Activated CD4-positive, alpha-beta T cell treated with anti-CD3 and anti-CD28 coated beads for 48 hours (primary cell): ENCODE measurements around the gene PCYT1A.
"Not testable (repeated sequence)": the region's sequence is repeated elsewhere in the genome, so short reads cannot be mapped to it uniquely, and the experiment has no call there.

Source experiments
- DNase-seq: peaks from one replicate; pipeline ENCODE4 v3.0.0-alpha.2; 2020

Gene PCYT1A

DNA sequence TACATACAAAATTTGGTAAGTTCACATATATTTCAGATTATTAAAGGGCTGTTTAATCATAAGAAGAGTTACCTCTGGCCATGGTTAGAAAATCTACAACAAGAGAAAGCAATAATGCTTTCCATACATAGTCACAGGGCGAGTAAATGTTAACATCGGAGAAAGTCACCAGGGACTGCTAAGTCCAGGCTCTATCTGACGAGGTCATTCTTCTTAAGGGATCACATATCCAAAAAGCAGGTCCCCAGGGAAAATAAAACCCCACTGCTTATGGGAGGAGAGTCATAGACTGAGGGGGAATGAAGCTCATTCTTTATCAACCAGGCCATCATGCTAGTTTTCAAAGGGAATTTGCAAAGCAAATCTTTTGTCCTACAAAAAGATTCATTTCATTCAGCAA lies 3.1 kb downstream of the PCYT1A start:
- DNase-seq = no peak

DNA sequence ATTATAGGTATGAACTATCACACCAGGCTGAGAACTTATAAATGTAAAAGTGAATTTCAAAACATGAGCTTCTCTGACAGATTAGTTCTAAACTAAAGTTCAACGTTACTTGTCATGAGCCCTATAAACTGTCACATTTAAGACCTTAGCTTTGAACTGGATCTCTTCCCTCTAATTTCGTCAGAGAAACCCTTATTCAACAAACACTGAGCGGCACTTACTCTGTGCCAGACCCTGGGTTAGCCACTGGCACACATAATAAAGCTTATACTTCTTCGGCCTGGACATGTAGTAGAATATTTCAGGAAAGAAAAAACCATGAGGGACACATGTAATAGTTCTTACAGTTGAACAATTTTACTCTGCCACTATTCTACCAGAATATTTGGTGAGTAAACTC lies 5.6 kb downstream of the PCYT1A start:
- DNase-seq = no peak

DNA sequence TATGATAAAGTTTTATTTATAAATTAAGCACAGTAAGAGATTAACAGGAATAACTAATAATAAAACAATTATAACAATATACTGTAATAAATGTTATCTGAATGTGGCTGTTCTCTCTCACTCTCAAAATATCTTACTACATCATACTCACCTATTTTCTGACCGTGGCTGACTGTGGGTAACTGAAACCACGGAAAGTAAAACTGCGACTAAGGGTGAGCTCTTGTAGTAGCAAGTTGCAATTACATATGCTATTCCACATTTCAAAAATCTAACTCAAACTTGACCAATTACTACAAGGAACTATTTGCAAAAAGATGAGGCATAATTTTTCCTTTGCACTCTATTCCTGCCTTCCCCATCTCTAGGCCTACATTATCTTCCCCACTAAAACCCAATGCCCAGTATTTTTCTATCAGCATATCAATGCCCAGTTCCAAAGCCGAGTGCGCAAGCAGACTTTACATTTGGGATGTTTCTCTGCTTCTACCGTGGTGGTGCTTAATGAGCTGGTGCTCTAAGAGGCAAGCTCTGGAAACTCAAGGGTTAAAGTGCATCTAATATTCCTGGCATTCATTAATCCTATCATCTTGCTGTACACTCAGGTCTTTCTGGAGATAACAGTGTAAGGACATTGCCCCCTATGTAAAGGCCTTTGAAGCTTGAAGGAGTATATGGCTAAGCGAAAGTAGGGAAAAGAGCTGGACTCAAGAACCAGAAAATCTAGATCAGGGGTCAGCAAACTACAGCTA lies 6.7 kb downstream of the PCYT1A start:
- peak; percentile 32 for DNase-seq

DNA sequence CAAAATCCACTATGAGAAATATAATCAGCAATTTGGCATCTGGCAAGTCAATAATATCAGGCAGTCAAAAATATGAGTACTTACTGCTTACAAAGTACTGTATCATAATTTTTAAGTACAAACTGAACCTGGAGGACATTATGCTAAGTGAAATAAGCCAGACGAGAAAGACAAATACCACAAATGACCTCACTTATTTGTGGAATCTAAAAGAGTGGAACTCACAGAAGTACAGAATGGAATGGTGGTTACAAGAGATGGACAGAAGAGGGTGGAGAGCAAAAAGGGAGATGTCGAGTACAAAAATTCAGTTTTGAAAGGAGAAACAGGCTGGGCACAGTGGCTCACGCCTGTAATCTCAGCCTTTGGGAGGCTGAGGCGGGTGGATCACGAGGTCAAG lies 12.4 kb downstream of the PCYT1A start:
- DNase-seq = no peak

DNA sequence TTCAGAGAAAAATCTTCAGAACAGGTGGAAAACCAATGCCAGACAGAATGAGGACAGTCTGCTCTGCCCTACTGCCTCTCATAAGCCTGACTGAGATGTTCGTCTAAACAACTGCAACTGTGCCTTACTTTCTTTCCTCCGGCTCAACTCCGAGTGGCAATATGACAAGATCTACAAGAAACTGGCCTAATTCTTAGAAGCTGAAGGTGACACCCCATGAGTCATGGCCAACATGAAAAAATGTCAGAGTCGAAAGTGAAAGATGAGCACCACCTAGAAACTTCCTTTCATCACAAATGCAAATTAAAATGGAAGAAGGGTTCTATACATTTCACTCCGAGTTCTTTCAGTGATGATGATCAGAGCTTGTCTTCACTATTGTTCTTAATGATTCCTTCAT lies 12.9 kb downstream of the PCYT1A start:
- DNase-seq = peak; percentile 75

DNA sequence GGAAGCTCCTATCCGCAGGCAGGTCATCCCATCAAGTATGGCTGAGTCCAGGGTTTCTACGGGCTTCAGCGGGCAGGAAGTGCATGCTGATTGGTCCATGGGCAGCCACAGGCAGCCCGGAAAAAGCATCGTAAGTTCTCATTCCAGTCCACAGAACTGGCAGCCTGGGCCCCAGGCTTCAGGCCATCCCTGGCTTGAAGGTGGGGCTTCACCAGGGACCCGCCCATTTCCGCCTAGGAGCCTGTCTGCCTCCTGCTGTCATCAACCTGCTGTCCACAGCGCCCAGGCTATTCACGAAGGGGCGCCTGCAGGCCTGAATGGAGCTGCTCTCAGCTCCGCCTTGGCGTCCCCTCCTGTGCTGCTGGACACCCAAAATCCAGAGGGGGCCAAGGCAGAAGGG lies 13.9 kb downstream of the PCYT1A start:
- DNase-seq = peak; percentile 31

DNA sequence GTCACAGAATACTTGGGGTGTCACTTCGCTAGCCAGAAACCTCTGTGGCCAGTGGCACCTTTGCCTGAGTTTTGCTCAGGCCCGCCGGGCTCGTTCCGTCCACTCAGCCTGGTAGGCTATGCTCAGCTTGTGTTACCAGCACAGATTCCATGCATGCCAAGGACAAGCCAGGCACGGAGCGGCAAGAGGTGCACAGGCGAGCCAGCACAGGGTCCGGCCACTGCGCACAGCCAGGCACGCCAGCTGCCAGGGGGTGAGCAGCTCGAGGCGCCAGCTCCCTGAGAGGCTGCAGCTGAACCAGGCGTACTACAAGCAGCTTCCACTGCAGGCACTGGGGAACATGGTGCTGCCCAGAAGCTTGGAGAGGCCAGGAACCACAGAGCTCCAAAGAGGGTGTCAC lies 14.7 kb downstream of the PCYT1A start:
- no peak for DNase-seq

DNA sequence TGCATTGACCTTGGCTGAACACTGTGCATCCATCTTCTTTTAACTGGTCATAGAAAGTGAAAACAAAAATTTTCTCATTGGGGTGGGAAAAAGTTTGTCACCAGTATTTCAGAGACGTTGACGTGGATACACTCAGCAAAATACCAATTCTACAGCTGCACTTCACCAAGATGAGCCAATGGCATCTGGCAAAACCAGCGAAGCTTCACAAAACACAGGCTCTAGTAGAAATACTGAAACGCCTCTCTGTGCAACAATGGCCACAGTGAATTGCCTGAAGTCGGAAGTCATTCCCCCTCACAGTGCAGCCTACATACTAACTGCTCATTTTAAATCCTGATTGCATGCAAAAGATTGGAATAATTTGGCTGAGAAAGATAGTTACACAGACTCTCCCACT lies 17.0 kb downstream of the PCYT1A start:
- no peak for DNase-seq

DNA sequence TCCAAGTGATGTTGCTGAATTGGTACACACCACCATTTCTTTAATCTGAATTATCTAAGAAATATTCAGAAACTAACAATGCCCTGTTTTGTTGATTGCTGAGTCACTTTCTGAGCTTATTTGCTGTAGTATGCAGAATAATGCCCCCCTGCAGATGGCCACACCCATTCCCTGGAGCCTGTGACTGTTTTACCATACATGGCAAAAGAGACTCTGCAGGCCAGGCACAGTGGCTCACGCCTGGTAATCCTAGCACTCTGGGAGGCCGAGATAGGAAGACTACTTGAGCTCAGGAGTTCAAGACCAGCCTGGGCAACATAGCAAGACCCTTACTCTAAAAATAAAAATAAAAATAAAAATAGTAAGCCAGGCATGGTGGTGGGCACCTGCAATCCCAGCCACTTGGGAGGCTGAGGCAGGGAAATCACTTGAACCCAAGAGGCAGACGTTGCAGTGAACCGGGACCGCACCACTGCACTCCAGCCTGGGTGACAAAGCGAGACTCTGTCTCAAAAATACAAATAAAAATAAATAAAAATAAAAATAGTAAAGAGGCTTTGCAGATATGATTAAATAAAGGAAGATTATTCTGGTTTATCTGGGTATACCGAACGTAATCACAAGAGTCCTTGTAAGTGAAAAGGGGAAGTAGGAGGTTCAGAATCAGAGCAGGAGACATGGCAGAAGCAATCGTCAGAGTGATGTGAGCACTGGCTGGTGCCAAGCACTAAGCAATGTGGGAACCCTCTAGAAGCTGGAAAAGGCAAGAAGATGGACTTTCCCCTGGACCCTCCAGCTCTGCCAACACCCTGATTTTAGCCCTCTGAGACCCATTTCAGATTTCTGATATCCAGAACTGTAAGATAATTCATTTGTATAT lies 19.0 kb downstream of the PCYT1A start:
- DNase-seq = no peak

DNA sequence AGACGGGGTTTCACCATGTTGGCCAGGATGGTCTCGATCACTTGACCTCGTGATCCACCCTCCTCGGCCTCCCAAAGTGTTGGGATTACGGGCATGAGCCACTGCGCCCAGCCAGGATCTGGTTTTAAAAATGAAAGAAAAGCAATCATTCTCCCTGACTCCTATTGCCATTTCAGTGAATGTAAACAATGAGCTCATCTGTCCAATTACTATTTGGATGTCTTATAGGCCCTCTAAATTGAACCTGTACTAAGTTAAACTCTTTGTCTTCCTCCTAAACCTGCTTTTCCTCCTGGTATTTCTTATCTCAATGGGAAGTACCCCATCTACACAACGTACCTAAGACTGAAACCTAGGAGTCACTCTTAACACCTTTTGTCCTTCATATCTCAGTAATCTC lies 23.7 kb downstream of the PCYT1A start:
- no peak for DNase-seq

DNA sequence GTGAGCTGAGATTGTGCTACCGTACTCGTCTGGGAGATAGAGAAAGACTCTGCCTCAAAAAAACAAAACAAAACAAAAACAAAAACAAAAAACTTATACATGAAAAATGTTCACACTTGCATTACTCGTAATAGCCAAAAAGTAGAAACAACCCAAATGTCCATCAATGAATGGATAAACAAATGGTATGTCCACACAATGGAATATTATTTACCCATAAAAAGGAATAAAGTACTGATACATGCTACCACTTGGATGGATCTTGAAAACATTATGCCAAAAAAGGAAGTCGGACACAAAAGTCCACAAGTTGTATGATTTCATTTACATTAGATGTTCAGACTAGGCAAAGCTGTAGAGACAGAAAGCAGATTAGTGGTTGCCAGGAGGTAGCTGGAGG lies 26.7 kb downstream of the PCYT1A start:
- DNase-seq = no peak

DNA sequence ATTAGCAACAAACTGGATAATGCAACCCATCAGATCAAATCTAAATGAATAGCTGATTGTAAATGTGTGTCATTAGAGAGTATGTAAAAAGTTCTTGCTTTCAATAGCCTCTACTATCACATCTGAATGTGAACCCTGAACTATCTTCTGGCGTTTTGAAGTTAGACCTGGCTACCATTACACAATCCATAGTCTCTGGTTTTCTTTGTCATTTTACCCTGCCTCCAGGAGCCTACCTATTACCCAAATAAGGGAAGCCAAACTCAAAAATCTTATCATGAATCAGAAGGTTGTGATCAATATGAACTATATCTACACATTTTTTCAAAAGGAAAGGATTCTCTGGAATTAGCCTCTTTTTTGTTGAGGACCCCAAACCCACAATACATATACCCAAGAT lies 31.8 kb downstream of the PCYT1A start:
- no peak for DNase-seq

DNA sequence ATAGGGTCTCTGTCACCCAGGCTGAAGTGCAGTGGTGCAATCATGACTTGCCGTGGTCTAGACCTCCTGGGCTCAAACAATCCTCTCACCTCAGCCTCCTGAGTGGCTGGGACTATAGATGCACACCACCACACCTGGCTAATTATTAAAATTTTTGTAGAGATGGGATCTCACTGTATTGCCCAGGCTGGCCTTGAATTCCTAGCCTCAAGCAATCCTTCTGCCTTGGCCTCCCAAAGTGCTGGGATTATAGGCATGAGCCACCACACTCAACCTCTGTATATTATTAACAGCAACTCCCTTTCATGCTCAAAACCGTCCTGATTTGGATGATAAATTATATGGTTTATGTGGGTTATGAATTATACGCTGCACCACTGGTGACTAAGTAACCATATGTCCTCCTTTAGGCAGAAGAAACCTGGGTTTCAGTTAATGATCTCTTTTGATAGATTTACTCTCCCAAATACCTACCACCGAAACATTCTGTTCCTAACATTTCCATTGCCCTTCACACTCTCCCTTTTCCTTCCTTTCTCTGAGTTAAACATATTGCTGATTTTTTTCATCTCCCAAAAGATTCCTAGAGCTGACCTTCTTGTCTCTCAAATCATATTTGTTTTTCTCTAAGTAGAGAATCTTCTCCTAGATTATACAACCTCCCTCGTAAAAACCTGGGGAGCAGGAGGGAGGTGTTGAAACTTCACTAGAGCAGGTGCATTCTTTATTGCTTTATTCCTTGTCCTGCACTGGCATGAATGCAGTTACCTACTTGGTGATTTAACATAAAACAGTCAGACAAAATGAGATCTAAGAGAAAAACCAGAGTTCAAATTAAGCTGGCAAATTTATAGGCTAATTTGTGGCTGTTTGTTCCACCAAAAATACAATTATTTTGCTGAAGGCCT lies 32.9 kb downstream of the PCYT1A start:
- no peak for DNase-seq

DNA sequence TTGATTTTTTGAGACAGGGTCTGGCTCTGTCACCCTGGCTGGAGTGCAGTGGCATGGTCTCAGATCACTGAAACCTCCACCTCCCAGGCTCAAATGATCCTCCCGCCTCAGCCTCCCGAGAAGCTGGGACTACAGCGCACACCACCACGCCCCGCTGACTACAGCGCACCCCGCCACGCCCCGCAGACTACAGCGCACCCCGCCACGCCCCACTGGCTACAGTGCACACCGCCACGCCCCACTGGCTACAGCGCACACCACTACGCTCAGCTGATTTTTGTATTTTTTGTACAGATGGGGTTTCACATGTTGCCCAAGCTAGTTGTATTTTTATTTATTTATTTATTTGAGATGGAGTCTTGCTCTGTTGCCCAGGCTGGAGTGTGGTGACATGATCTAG lies 35.6 kb downstream of the PCYT1A start:
- DNase-seq = no peak

DNA sequence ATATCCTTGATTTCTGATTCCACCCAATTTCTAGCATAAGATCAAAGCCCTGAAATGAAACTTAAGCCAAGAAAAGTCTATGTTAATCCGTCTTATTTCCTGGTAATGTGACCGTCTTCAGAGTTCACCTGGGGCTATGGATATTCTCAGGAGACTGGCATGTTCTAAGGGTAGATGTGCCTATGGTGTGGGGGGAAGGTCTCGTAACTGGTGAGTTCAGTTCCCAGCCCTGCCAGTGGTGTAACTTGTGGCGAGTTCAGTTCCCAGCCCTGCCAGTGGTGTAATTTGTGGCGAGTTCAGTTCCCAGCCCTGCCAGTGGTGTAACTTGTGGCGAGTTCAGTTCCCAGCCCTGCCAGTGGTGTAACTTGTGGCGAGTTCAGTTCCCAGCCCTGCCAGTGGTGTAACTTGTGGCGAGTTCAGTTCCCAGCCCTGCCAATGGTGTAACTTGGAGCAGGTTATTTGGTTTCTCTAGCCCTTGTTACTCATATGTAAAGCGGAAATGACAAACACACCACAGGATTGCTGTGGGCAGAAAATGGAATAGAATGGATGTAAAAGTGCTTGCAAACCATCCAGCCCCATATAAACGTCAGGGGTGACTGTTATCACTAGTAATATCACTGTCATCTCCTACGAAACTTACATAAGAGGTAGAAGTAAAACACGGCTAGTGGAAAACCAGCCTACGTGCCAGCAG lies 40.8 kb downstream of the PCYT1A start:
- peak; percentile 17 for DNase-seq

DNA sequence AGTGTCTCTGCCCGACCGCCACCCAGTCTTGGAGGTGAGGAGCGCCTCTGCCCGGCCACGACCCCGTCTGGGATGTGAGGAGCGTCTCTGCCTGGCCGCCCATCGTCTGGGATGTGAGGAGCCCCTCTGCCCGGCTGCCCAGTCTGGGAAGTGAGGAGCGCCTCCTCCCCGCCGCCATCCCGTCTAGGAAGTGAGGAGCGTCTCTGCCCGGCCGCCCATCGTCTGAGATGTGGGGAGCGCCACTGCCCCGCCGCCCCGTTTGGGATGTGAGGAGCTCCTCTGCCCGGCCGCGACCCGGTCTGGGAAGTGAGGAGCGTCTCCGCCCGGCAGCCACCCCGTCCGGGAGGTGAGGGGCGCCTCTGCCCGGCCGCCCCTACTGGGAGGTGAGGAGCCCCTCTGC lies 43.4 kb downstream of the PCYT1A start:
- DNase-seq = not testable (repeated sequence)

DNA sequence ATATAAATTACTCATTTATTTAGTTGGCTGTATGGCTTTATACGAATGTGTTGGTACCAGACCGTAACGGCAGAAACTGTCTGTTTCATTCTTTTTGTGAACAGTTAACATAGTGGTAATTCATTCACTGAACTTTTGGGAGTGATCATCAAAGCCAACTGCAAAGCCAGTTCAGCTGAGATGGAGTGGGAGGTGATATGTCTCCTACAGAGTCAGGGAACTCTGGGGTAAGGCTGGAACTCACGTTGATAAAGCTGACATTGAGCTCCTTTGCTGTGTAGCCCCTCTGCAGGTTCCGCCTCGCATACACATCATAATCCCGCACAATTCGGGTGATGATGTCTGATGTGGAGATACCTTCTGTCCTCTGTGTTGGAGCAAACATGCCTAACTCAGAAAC lies 45.8 kb downstream of the PCYT1A start:
- no peak for DNase-seq

DNA sequence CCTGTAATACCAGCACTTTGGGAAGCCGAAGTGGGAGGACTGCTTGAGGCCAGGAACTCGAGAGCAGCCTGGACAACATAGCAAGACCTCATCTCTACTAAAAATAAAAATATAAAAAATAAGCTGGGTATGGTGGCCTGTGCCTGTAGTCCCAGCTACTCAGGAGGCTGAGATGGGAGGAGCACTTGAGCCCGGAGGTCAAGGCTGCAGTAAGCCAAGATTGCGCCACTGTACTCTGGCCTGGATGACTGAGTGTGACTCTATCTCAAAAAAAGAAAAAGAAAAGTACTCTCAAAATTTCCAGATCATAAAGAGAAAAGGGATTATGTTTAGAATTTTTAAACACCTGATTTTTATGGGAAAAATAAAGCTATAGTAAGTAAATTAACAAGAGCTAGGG lies 47.1 kb downstream of the PCYT1A start:
- no peak for DNase-seq

DNA sequence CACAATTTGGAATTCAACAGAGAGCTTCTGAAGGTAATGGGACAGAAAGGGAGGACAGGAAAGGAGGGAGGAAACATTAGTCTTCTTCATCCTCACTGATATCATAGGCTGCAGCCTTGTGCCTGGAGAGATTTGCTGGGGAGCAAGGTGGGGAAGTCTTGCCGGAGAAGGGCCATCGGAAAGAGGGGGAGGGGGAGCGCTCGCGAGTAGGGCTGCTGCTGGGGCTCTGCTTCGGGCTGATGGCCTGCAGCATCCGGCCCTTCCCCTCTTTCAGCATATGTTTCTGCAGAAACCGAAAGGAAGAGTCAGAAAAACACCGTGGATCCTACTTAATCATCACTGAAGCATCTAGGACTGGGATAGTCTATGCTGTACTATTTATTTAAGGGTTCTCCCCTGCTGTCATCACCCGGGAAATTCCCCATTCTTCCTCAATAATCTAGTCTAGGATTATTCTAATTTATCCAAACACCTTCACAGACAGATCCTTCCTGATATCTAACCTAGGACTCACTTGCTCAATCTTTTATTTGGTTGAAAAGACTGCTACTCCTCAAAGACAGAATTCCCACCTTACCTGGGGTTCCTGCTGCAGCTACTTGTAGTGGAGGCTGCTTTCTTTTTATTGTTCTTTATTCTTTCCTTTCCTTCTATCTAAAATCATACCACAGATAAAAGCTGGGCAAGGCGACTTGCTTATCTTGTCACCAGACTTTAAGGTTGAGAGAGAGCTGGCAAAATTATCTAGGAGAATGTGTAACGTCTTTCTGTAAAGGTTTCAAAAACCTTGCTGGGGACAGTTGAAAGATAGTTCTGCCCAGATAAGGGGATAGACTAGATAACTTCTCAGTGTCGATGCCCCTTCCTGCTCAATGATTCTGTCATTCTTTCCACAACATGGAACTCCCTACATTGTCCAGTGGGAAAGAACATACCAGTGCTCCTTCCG lies 48.6 kb downstream of the PCYT1A start:
- DNase-seq = no peak

DNA sequence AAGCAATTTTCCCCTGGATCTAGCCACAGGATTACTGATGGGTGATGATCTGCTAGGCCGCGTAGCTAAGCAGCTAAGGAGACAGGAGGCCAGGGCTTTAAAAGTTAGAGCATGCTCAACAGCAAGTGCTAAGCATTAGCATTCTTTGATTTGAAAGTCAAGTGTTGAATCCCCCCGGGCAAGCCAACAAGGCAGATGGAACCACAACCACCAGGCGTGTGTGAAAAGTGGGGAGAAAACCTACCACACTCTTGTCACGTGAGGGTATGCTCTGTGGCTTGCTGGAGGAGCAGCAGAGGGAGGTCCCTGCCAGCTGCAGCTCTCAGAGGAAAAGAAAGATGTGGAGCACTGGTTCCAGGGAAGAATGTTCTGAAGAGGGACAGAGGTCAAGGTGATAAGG lies 50.3 kb downstream of the PCYT1A start:
- no peak for DNase-seq

DNA sequence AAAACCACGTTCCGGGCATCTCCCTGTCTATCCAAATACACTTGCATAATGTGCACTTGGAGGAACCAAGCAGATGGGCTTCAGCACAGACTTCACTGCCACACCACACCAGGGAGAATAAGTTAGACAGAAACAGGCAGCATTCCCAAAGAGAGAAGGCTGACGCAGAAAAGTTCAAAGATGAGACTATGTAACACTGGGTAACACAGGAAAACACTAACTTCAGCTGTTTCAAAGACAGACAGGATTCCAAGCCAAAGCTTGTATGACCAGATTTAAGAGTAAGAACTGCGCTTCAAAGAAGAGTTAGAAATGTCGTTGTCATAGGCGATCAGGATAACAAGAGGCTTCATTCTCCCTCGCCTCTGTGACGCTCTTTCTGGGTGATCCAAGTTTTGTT lies 51.3 kb downstream of the PCYT1A start:
- DNase-seq = no peak
